HCT116 (cell line): ENCODE results near the gene PLPPR2. TPM values are rescaled to one million over a fixed set of nuclear protein-coding genes. Genes with fewer than 3 reads are reported as not detected.
A peak's percentile ranks its signal among the peaks of the same experiment; 100 is the strongest.

Experiments
- ATAC-seq: fragments of 200-7000 bp; cut with Tn5 transposase; 2 replicates; pipeline ENCODE4 v1.9.1; 2020; ENCODE audit warnings: mild to moderate bottlenecking, moderate library complexity
- BruUV-seq: library from RNA; stranded (reverse); fragments of 400-500 nt; replicated peaks from 2 replicates; lab custom pipeline; 2021; lab: Mats Ljungman, UMichigan
- CTCF ChIA-PET: fragments of 300-600 bp; sonication (Branson Sonifier 250); formaldehyde crosslinking; loops from one replicate; lab custom pipeline; 2021; ENCODE audit warnings: antibody characterized with exemption; lab: Charles Lee
- POLR2A ChIA-PET: fragments of 300-600, 350-600 bp; sonication (Branson Sonifier 250); formaldehyde crosslinking; loops from one replicate; lab custom pipeline; 2021; ENCODE audit warnings: antibody characterized with exemption; lab: Charles Lee
- RAD21 ChIA-PET, 2 experiments: fragments of 300-600 bp; sonication (Branson Sonifier 250); formaldehyde crosslinking; loops; one replicate each; lab custom pipeline; 2023; ENCODE audit warnings: low total read pairs in 2 of 2; ENCODE audit not compliant: uncharacterized antibody in 2 of 2, unreplicated experiment in 2 of 2, low non-redundant PET in 1 of 2; lab: Charles Lee
- DNase-seq: peaks from one replicate; pipeline ENCODE4 v3.0.0-alpha.2; 2010; ENCODE audit warnings: low read depth, low spot score
- H2AFZ ChIP-seq: fragments of 200-600 bp; shearing (Covaris generic), sonication (generic); 2 replicates; pipeline ENCODE4 v1.6.1; 2017; ENCODE audit warnings: low read depth, mixed run types, mixed read lengths, antibody characterized with exemption, low read length; ENCODE audit not compliant: poor library complexity, severe bottlenecking
- H3K27ac ChIP-seq: 2 replicates; pipeline ENCODE4 v1.5.1; 2012; ENCODE audit warnings: low read depth, low read length
- H3K27me3 ChIP-seq: fragments of 200-600 bp; sonication (generic); 2 replicates; pipeline ENCODE4 v1.6.1; 2016; ENCODE audit warnings: mixed run types, low read length, mixed read lengths; ENCODE audit not compliant: insufficient read depth
- H3K36me3 ChIP-seq, 2 experiments: fragments of 200-500 bp in 1 of 2; fragments of 200-600 bp in 1 of 2; sonication (Bioruptor generic) in 1 of 2; sonication (generic) in 1 of 2; 2 replicates each; pipeline versions ENCODE4 v1.5.1 to v1.6.1; 2014 to 2016; ENCODE audit warnings: low read length in 2 of 2, inconsistent platforms in 1 of 2, mixed read lengths in 1 of 2, mixed run types in 1 of 2; ENCODE audit not compliant: insufficient read depth in 2 of 2, control insufficient read depth in 1 of 2
- H3K4me1 ChIP-seq, 2 experiments: fragments of 200-600 bp in 1 of 2; sonication (generic) in 1 of 2; 2 replicates each; pipeline versions ENCODE4 v1.5.1 to v1.6.1; 2012 to 2017; ENCODE audit warnings: low read length in 2 of 2, inconsistent platforms in 1 of 2, mild to moderate bottlenecking in 1 of 2, mixed read lengths in 1 of 2, mixed run types in 1 of 2, moderate library complexity in 1 of 2; ENCODE audit not compliant: insufficient read depth in 2 of 2, control insufficient read depth in 1 of 2
- H3K4me2 ChIP-seq: fragments of 200-600 bp; sonication (generic); 2 replicates; pipeline ENCODE4 v1.6.1; 2017; ENCODE audit warnings: mixed run types, low read length, mixed read lengths
- H3K4me3 ChIP-seq, 2 experiments: fragments of 200-600 bp in 1 of 2; sonication (generic) in 1 of 2; replicated peaks in 1 of 2; 2 replicates each; pipeline ENCODE4 v1.5.1; 2011 to 2016; ENCODE audit warnings: low read length in 2 of 2, control low read depth in 1 of 2, low read depth in 1 of 2, mild to moderate bottlenecking in 1 of 2, mixed read lengths in 1 of 2, mixed run types in 1 of 2
- H3K79me2 ChIP-seq: fragments of 200-600 bp; sonication (generic); 2 replicates; pipeline ENCODE4 v1.6.1; 2017; ENCODE audit warnings: mild to moderate bottlenecking, mixed run types, low read length, moderate library complexity, mixed read lengths; ENCODE audit not compliant: insufficient read depth
- H3K9ac ChIP-seq: fragments of 200-600 bp; sonication (generic); 2 replicates; pipeline ENCODE4 v1.6.1; 2016; ENCODE audit warnings: low read length, mixed read lengths
- H3K9me2 ChIP-seq: fragments of 200-600 bp; sonication (generic), shearing (Covaris generic); 2 replicates; pipeline ENCODE4 v1.6.1; 2017; ENCODE audit warnings: mixed run types, mild to moderate bottlenecking, moderate library complexity; ENCODE audit not compliant: insufficient read depth
- H3K9me3 ChIP-seq, 2 experiments: fragments of 200-500 bp in 1 of 2; fragments of 200-600 bp in 1 of 2; sonication (Bioruptor generic) in 1 of 2; sonication (generic) in 1 of 2; 2 replicates each; pipeline ENCODE4 v1.6.1; 2014 to 2017; ENCODE audit warnings: low read length in 2 of 2, mixed read lengths in 2 of 2, inconsistent platforms in 1 of 2, low read depth in 1 of 2, mild to moderate bottlenecking in 1 of 2, mixed run types in 1 of 2, moderate library complexity in 1 of 2; ENCODE audit not compliant: control insufficient read depth in 1 of 2, insufficient read depth in 1 of 2
- H4K20me1 ChIP-seq: fragments of 200-600 bp; sonication (generic), shearing (Covaris generic); 2 replicates; pipeline ENCODE4 v1.6.1; 2017; ENCODE audit warnings: mixed run types, mild to moderate bottlenecking, moderate library complexity; ENCODE audit not compliant: insufficient read depth
- CTCF ChIP-seq, 3 experiments: fragments of 200-600 bp in 1 of 3; sonication (generic) in 1 of 3; IDR thresholded peaks in 2 of 3; conservative IDR thresholded peaks in 1 of 3; 2 replicates each; pipeline ENCODE4 v1.5.1; 2012 to 2017; ENCODE audit warnings: low read depth in 2 of 3, low read length in 2 of 3, antibody characterized with exemption in 1 of 3, borderline replicate concordance in 1 of 3, control low read depth in 1 of 3, mild to moderate bottlenecking in 1 of 3, mixed read lengths in 1 of 3, mixed run types in 1 of 3, moderate library complexity in 1 of 3; ENCODE audit not compliant: insufficient read depth in 1 of 3
- EGR1 ChIP-seq: IDR thresholded peaks from 2 replicates; pipeline ENCODE4 v1.6.1; 2012; ENCODE audit warnings: low read depth
- ELF1 ChIP-seq: IDR thresholded peaks from 2 replicates; pipeline ENCODE4 v1.6.1; 2012; ENCODE audit warnings: low read depth, borderline replicate concordance
- YY1 ChIP-seq: IDR thresholded peaks from 2 replicates; pipeline ENCODE4 v1.6.1; 2011; ENCODE audit warnings: low read length, low read depth, moderate library complexity, mild to moderate bottlenecking; ENCODE audit not compliant: insufficient replicate concordance; ENCODE audit errors: extremely low read depth
- intact Hi-C: fragments of 100-400 bp; cut with micrococcal nuclease; formaldehyde crosslinking; loops from 2 replicates; pipeline ENCODE4 v1.10.0; 2022
- total RNA-seq: library from RNA; stranded (reverse); gene quantifications from one replicate; pipeline ENCODE4 v1.2.1, GENCODE V29; 2021; ENCODE audit not compliant: unreplicated experiment

Gene PLPPR2
- total RNA-seq, 1 experiment from 2014 or later, result 23.2 TPM

- ATAC-seq, result peak; percentile 19
- no peak overlapping the region for H2AFZ ChIP-seq
- DNase-seq, result peak; percentile 60
- no peaks in the 10 kb centered on the region for H3K27me3 ChIP-seq
- peaks cover 33 to 66% of the 10 kb centered on the region in 2 experiments for H3K4me1 ChIP-seq
- peak overlapping the region; percentile 81 for H3K27ac ChIP-seq
- H3K9me2 ChIP-seq, result no peaks in the 10 kb centered on the region
- TF ChIP-seq ELF1, result no peak
- TF ChIP-seq CTCF (IDR thresholded peaks at IDR 0.05 in 2 of 3, conservative IDR thresholded peaks at IDR 0.05 in 1 of 3; ENCODE audit: borderline replicate concordance in 1 of 3, insufficient read depth in 1 of 3, low read depth in 2 of 3, low read length in 2 of 3), result peak in 2 of 3 experiments; percentile 84 to 87; a peak in 4 of 6 replicates
- no peak for TF ChIP-seq EGR1
- no peak for TF ChIP-seq YY1
- H3K4me2 ChIP-seq, result peak overlapping the region; percentile 97
- intact Hi-C loops, result loop anchor here (1.0 to 5.0 kb wide), 2 partner anchors 36 to 91 kb away; partner anchors contain the start of gene RGL3
- no peaks in the 10 kb centered on the region for H3K9me3 ChIP-seq
- H3K36me3 ChIP-seq, result no peaks in the 10 kb centered on the region
- H3K4me3 ChIP-seq, result peak overlapping the region; percentile 69 to 71
- CTCF ChIA-PET, result interaction anchor here (0.6 to 4.4 kb wide), 23 partner anchors 8 to 146 kb away, joined by 3 to 48 read pairs (median 4); partner anchors contain the start of genes CCDC159, ECSIT, ODAD3 and PRKCSH
- H4K20me1 ChIP-seq, result no peaks in the 10 kb centered on the region
- H3K9ac ChIP-seq, result peak overlapping the region; percentile 79
- RAD21 ChIA-PET, result interaction anchor here in 1 of 2 experiments (0.8 to 1.5 kb wide), 4 partner anchors 8 to 62 kb away, joined by 3 to 4 read pairs (median 3); partner anchors contain the start of genes PRKCSH, RGL3 and SWSAP1
- 0 out of 2 replicates have a peak, but pooled peaks cover 3% of the 10 kb centered on the region for H3K79me2 ChIP-seq
- POLR2A ChIA-PET, result interaction anchor here (0.8 to 2.8 kb wide), 5 partner anchors 8 to 52 kb away, joined by 3 to 12 read pairs (median 6); partner anchors contain the start of genes ODAD3, PRKCSH, RGL3 and SWSAP1
- BruUV-seq, result no TSS peak
These were observed 27.9 kb downstream of the PLPPR2 start for GRCh38 chr19:11382898-11383705.
